NCI-H345 treated with DMSO at 0.1 percent for 48 hours (cell line): ENCODE data around the gene HLA-E.
"Not testable (repeated sequence)": the region's sequence is repeated elsewhere in the genome, so short reads cannot be mapped to it uniquely, and the experiment has no call there.

ENCODE experiments used
- DNase-seq: peaks from one replicate; lab custom pipeline; 2025; ENCODE audit not compliant: unreplicated experiment; lab: John Stamatoyannopoulos, UW

The HLA-E gene

GRCh38 chr6:30500421-30501355 is 11.4 kb downstream of the HLA-E start:
- no peak for DNase-seq

DNA sequence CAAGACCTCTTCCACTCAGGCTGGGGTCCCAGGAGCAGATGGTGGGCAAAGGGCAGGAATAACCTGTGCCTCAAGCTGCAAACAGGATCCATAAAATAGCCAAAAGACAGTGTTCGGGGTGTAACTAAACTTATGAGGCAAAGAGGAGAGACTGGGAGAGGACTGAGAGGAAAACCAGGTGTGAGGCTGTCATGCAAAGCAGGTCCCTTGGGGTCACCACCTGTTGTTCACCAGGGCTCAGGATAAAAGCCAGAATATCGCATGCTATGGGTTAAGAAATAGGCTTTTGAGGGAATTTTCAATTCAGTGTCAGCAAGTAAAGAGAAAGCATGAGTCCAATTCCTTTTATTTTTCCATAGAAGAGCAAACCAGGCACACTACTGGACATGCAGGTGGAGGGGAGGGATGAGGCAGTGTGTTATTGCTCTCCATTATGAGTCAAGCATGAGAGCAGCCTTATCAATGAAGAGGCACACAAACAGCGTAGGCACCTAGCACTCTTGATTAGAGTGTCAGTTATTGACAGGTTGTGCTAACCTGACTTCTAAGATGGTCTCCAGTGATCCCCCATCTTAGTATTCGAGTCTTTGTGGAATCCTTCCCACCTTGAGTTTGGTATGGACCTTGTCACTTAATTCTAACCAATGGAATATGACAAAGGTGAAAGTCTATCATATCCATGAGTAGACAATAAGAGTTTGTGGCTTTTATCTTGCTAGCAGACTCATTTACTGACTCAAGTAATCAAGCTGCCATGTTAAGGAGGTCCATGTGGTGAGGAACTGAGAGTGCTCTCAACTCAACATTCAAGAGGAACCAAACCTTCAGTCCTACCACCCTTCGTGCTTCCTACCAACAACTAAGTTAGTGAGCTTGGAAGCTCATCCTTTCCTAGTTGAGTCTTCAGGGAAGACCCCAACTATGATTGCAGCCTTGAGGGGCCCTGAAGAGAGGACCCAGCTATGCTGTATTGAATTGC is 18.8 kb downstream of the HLA-E start:
- no peak for DNase-seq

GRCh38 chr6:30508890-30509736 is 19.8 kb downstream of the HLA-E start:
- no peak for DNase-seq

DNA sequence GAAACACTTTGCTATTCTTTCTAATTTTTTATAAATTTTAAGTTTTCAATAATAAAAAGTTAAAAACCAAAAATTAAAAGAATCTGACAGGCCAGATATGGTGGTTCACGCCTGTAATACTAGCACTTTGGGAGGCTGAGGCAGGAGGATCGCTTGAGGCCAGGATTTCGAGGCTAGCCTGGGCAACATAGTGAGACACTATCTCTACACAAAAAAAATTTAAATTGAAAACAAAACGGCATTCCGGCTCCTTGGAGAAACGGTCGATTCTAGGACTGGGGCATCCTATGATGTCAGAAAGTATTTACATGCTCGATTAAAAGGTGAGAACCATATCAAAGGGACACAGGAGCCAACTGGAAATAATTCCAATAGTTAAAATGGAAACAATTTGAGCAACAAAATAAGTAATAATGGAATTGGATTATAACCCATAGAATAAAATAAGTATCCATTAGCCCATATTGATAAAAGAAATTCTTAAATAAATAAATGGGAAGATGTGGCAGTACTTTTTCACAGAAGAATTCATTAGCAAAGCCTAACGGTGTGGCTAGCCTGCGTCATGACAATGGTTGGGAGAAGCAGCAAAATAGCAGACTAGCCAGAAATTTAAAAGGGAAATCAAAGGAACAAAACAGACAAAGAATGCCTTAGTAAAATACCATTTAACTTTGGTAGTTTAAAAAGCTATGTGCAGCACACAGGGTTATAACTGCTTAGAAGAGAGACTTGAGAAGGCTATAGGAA is 21.3 kb downstream of the HLA-E start:
- DNase-seq, result no peak

GRCh38 chr6:30511169-30511546 is 21.8 kb downstream of the HLA-E start:
- no peak for DNase-seq

DNA sequence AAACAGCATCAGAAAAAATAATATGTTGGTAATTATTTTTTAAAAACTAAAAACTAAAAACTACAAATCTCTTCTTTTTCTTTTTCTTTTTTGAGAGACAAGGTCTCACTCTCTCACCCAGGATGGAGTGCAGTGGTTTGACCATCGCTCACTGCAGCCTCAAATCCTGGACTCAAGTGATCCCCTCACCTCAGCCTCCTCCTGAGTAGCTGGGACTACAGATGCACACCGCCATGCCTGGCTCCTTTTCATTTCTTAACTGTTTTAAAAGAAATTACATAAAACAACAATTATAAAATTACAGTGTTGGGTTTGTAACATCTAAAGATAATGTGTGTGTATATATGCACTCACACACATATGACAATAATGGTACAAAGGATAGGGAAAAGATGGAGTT is 24.1 kb downstream of the HLA-E start:
- DNase-seq, result no peak

DNA sequence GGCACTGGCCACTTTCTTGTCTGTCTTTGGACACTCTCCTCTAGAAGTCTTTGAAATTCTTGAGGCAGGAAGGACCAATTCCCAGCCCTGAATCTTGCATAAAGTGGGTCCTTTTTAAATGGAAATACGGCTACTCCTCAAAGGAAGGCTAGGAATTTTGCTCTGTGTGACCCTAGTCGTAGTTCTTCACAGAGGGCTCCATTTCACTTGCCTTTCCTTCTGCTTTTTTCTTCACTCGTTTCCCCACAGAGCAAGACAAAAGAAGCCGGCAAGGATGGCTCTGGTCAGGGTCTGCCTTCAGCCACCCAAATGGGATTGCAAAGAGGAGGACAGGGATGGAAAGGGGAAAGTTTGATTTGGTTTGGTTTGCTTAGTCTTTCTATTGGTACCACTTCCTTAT is 25.8 kb downstream of the HLA-E start:
- no peak for DNase-seq

DNA sequence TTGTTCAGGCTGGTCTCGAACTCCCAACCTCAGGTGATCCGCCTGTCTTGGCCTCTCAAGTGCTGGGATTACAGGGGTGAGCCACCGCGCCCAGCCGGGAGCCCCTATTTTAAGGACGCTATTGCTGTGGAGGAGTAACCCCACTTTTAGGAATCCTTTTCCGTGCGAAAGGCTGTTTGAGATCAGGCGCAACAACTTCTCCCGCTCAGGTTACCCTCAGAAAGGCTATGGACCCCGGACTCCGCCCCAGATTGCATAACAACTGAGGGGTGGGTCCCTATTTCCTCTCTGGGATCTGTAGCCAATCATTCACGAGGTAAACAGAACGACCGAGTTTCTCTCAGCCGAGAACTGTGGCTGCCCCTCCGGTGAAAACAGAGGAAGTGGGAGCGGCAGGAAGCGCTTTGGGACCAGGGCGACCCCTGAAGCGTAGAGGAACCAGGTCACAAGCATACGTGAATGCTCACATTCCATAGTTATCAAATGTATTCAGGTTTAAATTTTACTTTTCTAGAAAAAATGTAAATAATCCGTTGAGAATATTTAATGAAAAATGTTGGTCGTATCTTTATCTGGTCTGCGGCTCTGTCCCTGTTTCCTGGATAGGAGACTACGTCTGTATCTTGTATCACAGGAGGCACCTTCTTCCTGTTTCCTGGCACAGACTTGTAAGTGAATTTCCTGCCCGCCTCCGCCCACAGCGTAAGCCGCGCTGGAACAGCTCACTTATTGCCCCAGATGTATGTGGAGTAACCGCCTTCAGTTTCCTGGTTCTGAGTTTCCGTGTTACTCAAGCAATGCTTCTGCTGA is 26.8 kb downstream of the HLA-E start:
- no peak for DNase-seq

- DNase-seq, result not testable (repeated sequence)
Measured at GRCh38 chr6:30516754-30517076, 27.4 kb downstream of the HLA-E start.

GRCh38 chr6:30517767-30518504 is 28.6 kb downstream of the HLA-E start:
- not testable (repeated sequence) for DNase-seq

DNA sequence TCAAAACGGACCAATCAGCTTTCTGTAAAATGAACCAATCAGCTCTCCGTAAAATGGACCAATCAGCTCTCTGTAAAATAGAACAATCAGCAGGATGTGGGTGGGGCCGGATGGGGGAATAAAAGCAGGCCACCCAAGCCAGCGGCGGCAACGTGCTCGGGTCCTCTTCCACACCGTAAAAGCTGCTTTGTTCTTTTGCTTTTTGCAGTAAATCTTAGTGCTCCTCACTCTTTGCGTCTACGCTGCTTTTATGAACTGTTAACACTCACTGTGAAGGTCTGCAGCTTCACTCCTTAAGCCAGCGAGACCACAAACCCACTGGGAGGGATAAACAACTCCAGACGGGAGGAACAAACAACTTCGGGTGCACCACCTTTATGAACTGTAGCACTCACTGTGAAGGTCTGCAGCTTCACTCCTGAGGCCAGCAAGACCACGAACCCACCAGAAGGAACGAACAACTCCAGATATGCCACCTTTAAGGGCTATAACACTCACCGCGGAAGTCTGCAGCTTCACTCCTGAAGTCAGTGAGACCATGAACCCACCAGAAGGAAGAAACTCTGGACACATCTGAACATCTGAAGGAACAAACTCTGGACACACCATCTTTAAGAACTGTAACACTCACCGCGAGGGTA is 29.3 kb downstream of the HLA-E start:
- DNase-seq, result not testable (repeated sequence)

- DNase-seq, result no peak
Measured at GRCh38 chr6:30520522-30520921, 31.2 kb downstream of the HLA-E start.

DNA sequence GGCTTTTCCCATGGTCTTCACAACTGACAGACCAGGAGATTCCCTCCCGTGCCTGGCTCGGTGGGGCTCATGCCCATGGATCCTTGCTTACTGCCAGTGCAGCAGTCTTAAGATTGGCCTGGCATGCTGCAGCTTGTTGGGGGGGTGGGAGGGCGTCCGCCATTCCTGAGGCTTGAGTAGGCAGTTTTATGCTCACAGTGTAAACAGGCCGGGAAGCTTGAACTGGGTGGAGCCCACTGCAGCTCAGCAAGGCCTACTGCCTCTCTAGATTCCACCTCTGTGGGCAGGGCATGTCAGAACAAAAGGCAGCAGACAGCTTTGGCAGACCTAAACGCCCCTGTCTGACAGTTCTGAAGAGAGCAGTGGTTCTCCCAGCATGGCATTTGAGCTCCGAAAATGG is 31.8 kb downstream of the HLA-E start:
- DNase-seq, result not testable (repeated sequence)

DNA sequence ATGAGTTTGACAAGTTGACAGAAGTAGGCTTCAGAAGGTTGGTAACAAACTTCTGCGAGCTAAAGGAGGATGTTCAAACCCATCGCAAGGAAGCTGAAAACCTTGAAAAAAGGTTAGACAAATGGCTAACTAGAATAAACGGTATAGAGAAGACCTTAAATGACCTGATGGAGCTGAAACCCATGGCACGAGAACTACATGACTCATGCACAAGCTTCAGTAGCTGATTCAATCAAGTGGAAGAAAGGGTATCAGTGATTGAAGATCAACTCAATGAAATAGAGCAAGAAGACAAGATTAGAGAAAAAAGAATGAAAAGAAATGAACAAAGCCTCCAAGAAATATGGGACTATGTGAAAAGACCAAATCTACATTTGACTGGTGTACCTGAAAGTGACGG is 32.6 kb downstream of the HLA-E start:
- not testable (repeated sequence) for DNase-seq

DNA sequence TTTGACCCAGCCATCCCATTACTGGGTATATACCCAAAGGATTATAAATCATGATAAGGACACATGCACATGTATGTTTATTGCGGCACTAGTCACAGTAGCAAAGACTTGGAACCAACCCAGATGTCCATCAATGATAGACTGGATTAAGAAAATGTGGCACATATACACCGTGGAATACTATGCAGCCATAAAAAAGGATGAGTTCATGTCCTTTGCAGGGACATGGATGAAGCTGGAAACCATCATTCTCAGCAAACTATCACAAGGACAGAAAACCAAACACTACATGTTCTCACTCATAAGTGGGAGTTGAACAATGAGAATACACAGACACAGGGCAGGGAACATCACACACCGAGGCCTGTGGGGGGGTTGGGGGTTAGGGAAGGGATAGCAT is 37.1 kb downstream of the HLA-E start:
- DNase-seq, result not testable (repeated sequence)

GRCh38 chr6:30529349-30529875 is 40.1 kb downstream of the HLA-E start:
- DNase-seq, result not testable (repeated sequence)

- DNase-seq, result no peak
Measured at GRCh38 chr6:30530014-30530413, 40.7 kb downstream of the HLA-E start.
